Activated naive CD4-positive, alpha-beta T cell treated with anti-CD3 and anti-CD28 coated beads for 36 hours (primary cell): Measurements from ENCODE around the gene NRXN3. TPM values are rescaled to one million over a fixed set of nuclear protein-coding genes. Genes with fewer than 3 reads are reported as not detected.

Source experiments
- CTCF ChIA-PET: fragments of 350-600 bp; sonication (Branson Sonifier 250); formaldehyde crosslinking; loops from one replicate; lab custom pipeline; 2021; ENCODE audit warnings: antibody characterized with exemption; lab: Charles Lee
- DNase-seq: peaks from one replicate; pipeline ENCODE4 v3.0.0-alpha.2; 2020
- H3K27ac Mint-ChIP-seq: one replicate; pipeline ENCODE4 v1.8.0; 2021; ENCODE audit warnings: mild to moderate bottlenecking, mixed read lengths
- H3K27me3 Mint-ChIP-seq: one replicate; pipeline ENCODE4 v1.8.0; 2021; ENCODE audit warnings: low read depth, mixed read lengths
- H3K36me3 Mint-ChIP-seq: one replicate; pipeline ENCODE4 v1.8.0; 2021; ENCODE audit warnings: low read depth, mixed read lengths
- H3K4me1 Mint-ChIP-seq: one replicate; pipeline ENCODE4 v1.8.0; 2021; ENCODE audit warnings: low read depth, mixed read lengths
- H3K4me3 Mint-ChIP-seq: one replicate; pipeline ENCODE4 v1.8.0; 2021; ENCODE audit warnings: mild to moderate bottlenecking, moderate library complexity, mixed read lengths
- H3K9me3 Mint-ChIP-seq: one replicate; pipeline ENCODE4 v1.8.0; 2021; ENCODE audit warnings: mixed read lengths
- intact Hi-C: fragments of 100-400 bp; cut with micrococcal nuclease; formaldehyde crosslinking; loops from one replicate; pipeline ENCODE4 v1.15.1; 2023
- total RNA-seq, 2 experiments: library from RNA; stranded (reverse); gene quantifications; one replicate each; pipeline ENCODE4 v1.2.3, GENCODE V29; 2021

Gene NRXN3
- total RNA-seq, 2 experiments from 2014 or later, result not detected

GRCh38 chr14:79852950-79853744 is 1683.0 kb downstream of the NRXN3 start:
- DNase-seq, result no peak
- Mint-ChIP-seq H3K36me3 (no peaks in the 10 kb centered on the region), H3K9me3 (peaks cover 1% of the 10 kb centered on the region), H3K27me3 (no peaks in the 10 kb centered on the region), H3K4me1 (no peaks in the 10 kb centered on the region), H3K27ac (no peak overlapping the region), H3K4me3 (no peak overlapping the region)
- intact Hi-C loops, result no loop called here
- CTCF ChIA-PET, result no interaction called here

- DNase-seq, result no peak
- CTCF ChIA-PET, result no interaction called here
- intact Hi-C loops, result no loop called here
- Mint-ChIP-seq H3K9me3 (peaks cover 1% of the 10 kb centered on the region), H3K27ac (no peak overlapping the region), H3K27me3 (no peaks in the 10 kb centered on the region), H3K4me1 (no peaks in the 10 kb centered on the region), H3K4me3 (no peak overlapping the region), H3K36me3 (no peaks in the 10 kb centered on the region)
Measured at GRCh38 chr14:79855789-79856188, 1685.6 kb downstream of the NRXN3 start.

GRCh38 chr14:79856381-79856780 is 1686.2 kb downstream of the NRXN3 start:
- Mint-ChIP-seq H3K27ac (no peak overlapping the region), H3K27me3 (no peaks in the 10 kb centered on the region), H3K9me3 (peaks cover 1% of the 10 kb centered on the region), H3K4me3 (no peak overlapping the region), H3K36me3 (no peaks in the 10 kb centered on the region), H3K4me1 (no peaks in the 10 kb centered on the region)
- DNase-seq, result no peak
- CTCF ChIA-PET, result no interaction called here
- intact Hi-C loops, result no loop called here

GRCh38 chr14:79861111-79861510 is 1690.9 kb downstream of the NRXN3 start:
- no peak overlapping the region for H3K27ac Mint-ChIP-seq
- CTCF ChIA-PET, result no interaction called here
- DNase-seq, result no peak
- no peak overlapping the region for H3K4me3 Mint-ChIP-seq
- no peaks in the 10 kb centered on the region for H3K9me3 Mint-ChIP-seq
- intact Hi-C loops, result no loop called here
- H3K27me3 Mint-ChIP-seq, result no peaks in the 10 kb centered on the region
- no peaks in the 10 kb centered on the region for H3K36me3 Mint-ChIP-seq
- H3K4me1 Mint-ChIP-seq, result no peaks in the 10 kb centered on the region

GRCh38 chr14:79862045-79862444 is 1691.9 kb downstream of the NRXN3 start:
- no peak overlapping the region for H3K27ac Mint-ChIP-seq
- no peaks in the 10 kb centered on the region for H3K9me3 Mint-ChIP-seq
- intact Hi-C loops, result no loop called here
- no peaks in the 10 kb centered on the region for H3K36me3 Mint-ChIP-seq
- H3K4me1 Mint-ChIP-seq, result no peaks in the 10 kb centered on the region
- CTCF ChIA-PET, result no interaction called here
- no peaks in the 10 kb centered on the region for H3K27me3 Mint-ChIP-seq
- no peak for DNase-seq
- H3K4me3 Mint-ChIP-seq, result no peak overlapping the region

GRCh38 chr14:79871136-79871535 is 1701.0 kb downstream of the NRXN3 start:
- Mint-ChIP-seq H3K27ac (no peak overlapping the region), H3K9me3 (no peaks in the 10 kb centered on the region), H3K27me3 (no peaks in the 10 kb centered on the region), H3K4me3 (no peak overlapping the region), H3K4me1 (no peaks in the 10 kb centered on the region), H3K36me3 (no peaks in the 10 kb centered on the region)
- DNase-seq, result no peak
- CTCF ChIA-PET, result no interaction called here
- intact Hi-C loops, result no loop called here

GRCh38 chr14:79878229-79878628 is 1708.1 kb downstream of the NRXN3 start:
- intact Hi-C loops, result no loop called here
- CTCF ChIA-PET, result no interaction called here
- Mint-ChIP-seq H3K36me3 (no peaks in the 10 kb centered on the region), H3K4me3 (no peak overlapping the region), H3K27ac (no peak overlapping the region), H3K9me3 (peaks cover 5% of the 10 kb centered on the region), H3K27me3 (no peaks in the 10 kb centered on the region), H3K4me1 (no peaks in the 10 kb centered on the region)
- no peak for DNase-seq

GRCh38 chr14:79878785-79879184 is 1708.6 kb downstream of the NRXN3 start:
- intact Hi-C loops, result no loop called here
- DNase-seq, result no peak
- Mint-ChIP-seq H3K4me3 (no peak overlapping the region), H3K27ac (no peak overlapping the region), H3K27me3 (no peaks in the 10 kb centered on the region), H3K36me3 (no peaks in the 10 kb centered on the region), H3K4me1 (no peaks in the 10 kb centered on the region), H3K9me3 (peaks cover 5% of the 10 kb centered on the region)
- CTCF ChIA-PET, result no interaction called here

GRCh38 chr14:79881299-79881698 is 1711.1 kb downstream of the NRXN3 start:
- H3K36me3 Mint-ChIP-seq, result no peaks in the 10 kb centered on the region
- H3K9me3 Mint-ChIP-seq, result peaks cover 4% of the 10 kb centered on the region
- DNase-seq, result no peak
- H3K27me3 Mint-ChIP-seq, result no peaks in the 10 kb centered on the region
- CTCF ChIA-PET, result no interaction called here
- no peak overlapping the region for H3K4me3 Mint-ChIP-seq
- H3K27ac Mint-ChIP-seq, result no peak overlapping the region
- intact Hi-C loops, result no loop called here
- H3K4me1 Mint-ChIP-seq, result no peaks in the 10 kb centered on the region

- intact Hi-C loops, result no loop called here
- no peaks in the 10 kb centered on the region for H3K36me3 Mint-ChIP-seq
- no peak for DNase-seq
- CTCF ChIA-PET, result no interaction called here
- H3K4me1 Mint-ChIP-seq, result no peaks in the 10 kb centered on the region
- no peak overlapping the region for H3K27ac Mint-ChIP-seq
- no peak overlapping the region for H3K4me3 Mint-ChIP-seq
- H3K9me3 Mint-ChIP-seq, result no peaks in the 10 kb centered on the region
- H3K27me3 Mint-ChIP-seq, result no peaks in the 10 kb centered on the region
Measured at GRCh38 chr14:79890527-79890926, 1720.4 kb downstream of the NRXN3 start.

GRCh38 chr14:79896009-79896408 is 1725.8 kb downstream of the NRXN3 start:
- Mint-ChIP-seq H3K27me3 (no peaks in the 10 kb centered on the region), H3K27ac (no peak overlapping the region), H3K36me3 (no peaks in the 10 kb centered on the region), H3K4me3 (no peak overlapping the region), H3K9me3 (peaks cover 2% of the 10 kb centered on the region), H3K4me1 (no peaks in the 10 kb centered on the region)
- DNase-seq, result no peak
- CTCF ChIA-PET, result no interaction called here
- intact Hi-C loops, result no loop called here

- CTCF ChIA-PET, result no interaction called here
- DNase-seq, result no peak
Measured at GRCh38 chr14:79899610-79900009, 1729.4 kb downstream of the NRXN3 start.

GRCh38 chr14:79904497-79904896 is 1734.3 kb downstream of the NRXN3 start:
- Mint-ChIP-seq H3K9me3 (no peaks in the 10 kb centered on the region), H3K36me3 (no peaks in the 10 kb centered on the region), H3K4me3 (no peak overlapping the region), H3K4me1 (no peaks in the 10 kb centered on the region), H3K27ac (no peak overlapping the region), H3K27me3 (no peaks in the 10 kb centered on the region)
- no peak for DNase-seq
- CTCF ChIA-PET, result no interaction called here
- intact Hi-C loops, result no loop called here

More at GRCh38 chr14:79899610-79900009, 1729.4 kb downstream of the NRXN3 start:
- H3K27ac Mint-ChIP-seq, result no peak overlapping the region
- no peaks in the 10 kb centered on the region for H3K4me1 Mint-ChIP-seq
- peaks cover 2% of the 10 kb centered on the region for H3K9me3 Mint-ChIP-seq
- H3K4me3 Mint-ChIP-seq, result no peak overlapping the region
- no peaks in the 10 kb centered on the region for H3K36me3 Mint-ChIP-seq
- intact Hi-C loops, result no loop called here
- H3K27me3 Mint-ChIP-seq, result no peaks in the 10 kb centered on the region
